RWPE1 (cell line): ENCODE measurements around the gene C1QTNF5.

Source experiments
- CTCF ChIA-PET: fragments of 350-600 bp; sonication (Branson Sonifier 250); formaldehyde crosslinking; extraction: SDS; loops from one replicate; lab custom pipeline; 2021; lab: Yijun Ruan, JAX
- POLR2A ChIA-PET: fragments of 400-600 bp; formaldehyde crosslinking; extraction: SDS; loops from one replicate; lab custom pipeline; 2020; ENCODE audit warnings: antibody characterized with exemption; ENCODE audit not compliant: low non-redundant PET; lab: Yijun Ruan, JAX
- DNase-seq: peaks from one replicate; pipeline ENCODE4 v3.0.0; 2012; ENCODE audit warnings: low spot score
- H3K27ac ChIP-seq: fragments of 450-650 bp; 2 replicates; pipeline ENCODE4 v1.5.1; 2017
- TF ChIP-seq, protein P1 (sequence below): fragments of 450-650 bp; conservative IDR thresholded peaks from 2 replicates; pipeline ENCODE4 v1.5.1; 2017; ENCODE audit warnings: low read depth, mild to moderate bottlenecking

Gene C1QTNF5

DNA sequence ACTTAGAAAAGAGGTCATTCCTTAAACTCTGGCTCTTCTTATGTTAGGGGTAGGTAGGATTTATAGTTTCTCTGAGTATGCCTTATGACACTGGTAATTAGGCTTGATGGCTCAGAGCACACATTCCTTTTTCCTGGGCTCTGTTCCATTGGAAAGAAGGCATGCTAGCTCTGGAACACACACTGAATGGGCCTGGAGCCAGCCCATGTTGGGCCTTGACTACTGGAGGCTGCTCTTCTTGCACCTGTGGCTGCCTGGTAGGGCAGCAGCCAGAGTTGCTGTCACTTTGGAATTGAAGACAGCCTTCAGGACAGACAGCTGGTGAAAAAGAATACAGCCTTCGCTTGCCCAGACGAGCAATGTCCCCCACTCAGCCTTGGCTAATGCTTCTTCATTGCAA, 42.0 kb downstream of the C1QTNF5 start:
- TF ChIP-seq, protein P1, sequence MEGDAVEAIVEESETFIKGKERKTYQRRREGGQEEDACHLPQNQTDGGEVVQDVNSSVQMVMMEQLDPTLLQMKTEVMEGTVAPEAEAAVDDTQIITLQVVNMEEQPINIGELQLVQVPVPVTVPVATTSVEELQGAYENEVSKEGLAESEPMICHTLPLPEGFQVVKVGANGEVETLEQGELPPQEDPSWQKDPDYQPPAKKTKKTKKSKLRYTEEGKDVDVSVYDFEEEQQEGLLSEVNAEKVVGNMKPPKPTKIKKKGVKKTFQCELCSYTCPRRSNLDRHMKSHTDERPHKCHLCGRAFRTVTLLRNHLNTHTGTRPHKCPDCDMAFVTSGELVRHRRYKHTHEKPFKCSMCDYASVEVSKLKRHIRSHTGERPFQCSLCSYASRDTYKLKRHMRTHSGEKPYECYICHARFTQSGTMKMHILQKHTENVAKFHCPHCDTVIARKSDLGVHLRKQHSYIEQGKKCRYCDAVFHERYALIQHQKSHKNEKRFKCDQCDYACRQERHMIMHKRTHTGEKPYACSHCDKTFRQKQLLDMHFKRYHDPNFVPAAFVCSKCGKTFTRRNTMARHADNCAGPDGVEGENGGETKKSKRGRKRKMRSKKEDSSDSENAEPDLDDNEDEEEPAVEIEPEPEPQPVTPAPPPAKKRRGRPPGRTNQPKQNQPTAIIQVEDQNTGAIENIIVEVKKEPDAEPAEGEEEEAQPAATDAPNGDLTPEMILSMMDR: no peak
- ChIA-PET CTCF (no interaction called here), POLR2A (no interaction called here)
- H3K27ac ChIP-seq: no peak overlapping the region
- no peak for DNase-seq

DNA sequence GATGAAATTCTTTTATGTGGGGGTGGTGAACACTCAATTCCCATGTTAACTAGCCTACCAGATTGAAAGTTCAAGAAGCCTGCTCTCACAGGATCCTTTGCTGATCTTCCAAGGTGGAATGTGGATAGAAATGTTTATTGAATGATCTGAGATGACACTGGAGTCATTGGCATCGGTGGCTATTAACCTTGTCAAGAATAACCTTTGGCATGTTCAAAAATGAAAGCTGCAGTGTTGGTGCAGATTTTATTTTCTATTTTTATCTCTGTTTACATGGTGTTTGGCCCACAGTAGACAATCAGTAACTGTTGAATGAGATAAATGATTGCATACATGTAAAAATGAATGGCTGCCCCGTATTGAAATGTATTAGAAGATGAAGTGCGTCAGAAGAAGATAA, 42.7 kb downstream of the C1QTNF5 start:
- no peak overlapping the region for H3K27ac ChIP-seq
- DNase-seq: no peak
- TF ChIP-seq, protein P1: no peak
- ChIA-PET CTCF (interaction anchor here (0.7 to 0.9 kb wide), 3 partner anchors 13 to 40 kb away, joined by 3 to 6 read pairs (median 5); no protein-coding TSS in a partner anchor), POLR2A (no interaction called here)

DNA sequence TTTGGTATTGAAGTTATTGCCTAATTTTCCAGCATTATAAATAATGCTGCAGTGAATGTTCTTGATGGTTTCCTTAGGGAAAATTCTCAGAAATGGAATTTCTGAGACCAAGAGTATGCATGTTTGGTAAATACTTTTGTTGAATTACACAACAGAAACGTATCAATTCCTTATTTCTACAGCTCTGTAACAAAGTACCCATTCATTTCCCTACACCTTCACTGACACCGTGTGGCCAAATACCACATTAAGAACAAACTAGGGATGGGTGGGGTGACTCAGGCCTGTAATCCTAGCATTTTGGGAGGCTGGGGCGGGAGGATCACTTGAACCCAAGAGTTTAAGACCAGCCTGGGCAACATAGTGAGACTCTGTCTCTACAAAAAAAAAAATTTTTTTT, 45.5 kb downstream of the C1QTNF5 start:
- POLR2A ChIA-PET: no interaction called here
- CTCF ChIA-PET: interaction anchor here (0.6 kb wide), 1 partner anchor 86 kb away, joined by 3 read pairs; the partner anchor contains the start of gene USP2
- H3K27ac ChIP-seq: no peak overlapping the region
- TF ChIP-seq, protein P1: no peak; the same call in 1 of the 2 replicates
- DNase-seq: no peak

DNA sequence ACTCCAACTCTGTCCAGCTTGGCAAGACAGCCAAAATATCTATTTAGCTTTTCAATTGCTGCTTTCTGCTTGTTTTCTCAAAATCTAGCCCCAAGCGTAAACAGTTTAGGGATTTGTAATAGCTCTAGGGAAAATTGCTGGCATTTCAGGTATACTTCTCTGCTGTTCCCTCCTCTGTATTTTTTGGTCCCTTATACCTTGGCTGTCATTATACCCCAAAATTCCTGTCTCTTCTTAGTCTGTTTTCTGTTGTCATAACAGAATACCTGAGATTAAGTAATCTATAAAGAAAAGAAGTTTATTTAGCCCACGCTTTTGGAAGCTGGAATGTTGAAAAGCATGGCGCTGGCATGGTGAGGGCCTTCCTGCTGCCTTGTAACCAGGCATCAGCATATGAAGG, 47.2 kb downstream of the C1QTNF5 start:
- no peak overlapping the region for H3K27ac ChIP-seq
- ChIA-PET CTCF (interaction anchor here (0.6 to 1.2 kb wide), 3 partner anchors 26 to 63 kb away, joined by 4 to 7 read pairs (median 5); no protein-coding TSS in a partner anchor), POLR2A (no interaction called here)
- TF ChIP-seq, protein P1: no peak
- DNase-seq: no peak

DNA sequence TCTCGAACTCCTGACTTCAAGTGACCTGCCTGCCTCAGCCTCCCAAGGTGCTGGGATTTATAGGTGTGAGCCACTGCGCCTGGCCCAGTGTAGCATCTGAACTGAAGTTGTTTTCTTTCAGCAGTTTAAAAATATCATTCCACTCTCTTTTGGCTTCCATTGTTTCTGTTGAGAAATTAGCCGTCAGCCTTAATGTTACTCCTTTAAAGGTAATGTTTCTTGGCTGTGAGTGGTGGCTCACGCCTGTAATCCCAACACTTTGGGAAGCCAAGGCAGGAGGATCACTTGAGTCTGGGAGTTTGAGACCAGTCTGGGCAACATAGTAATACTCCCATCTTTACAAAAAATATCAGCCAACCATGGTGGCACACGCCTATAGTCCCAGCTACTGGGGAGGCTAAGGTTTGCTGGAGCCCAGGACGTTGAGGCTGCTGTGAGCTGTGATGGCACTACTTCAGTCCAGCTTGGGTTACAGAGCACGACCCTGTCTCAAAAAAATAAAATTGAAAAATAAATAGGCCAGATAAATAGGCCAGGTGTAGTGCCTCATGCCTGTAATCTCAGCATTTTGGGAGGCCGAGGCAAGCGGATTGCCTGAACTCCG, 49.7 kb downstream of the C1QTNF5 start:
- no peak overlapping the region for H3K27ac ChIP-seq
- DNase-seq: no peak
- ChIA-PET POLR2A (no interaction called here), CTCF (interaction anchor here (0.6 to 0.8 kb wide), 2 partner anchors 13 to 31 kb away, joined by 3 read pairs; no protein-coding TSS in a partner anchor)
- TF ChIP-seq, protein P1: no peak
